Mesenchymal stem cell (in vitro differentiated cells and primary cell): ENCODE data around the gene ASB4.
"Not testable (repeated sequence)": the region's sequence is repeated elsewhere in the genome, so short reads cannot be mapped to it uniquely, and the experiment has no call there.

Experiments
- DNase-seq: peaks from one replicate; pipeline ENCODE4 v3.0.0-alpha.2; 2013
- H2AFZ ChIP-seq: one replicate; pipeline ENCODE4 v1.6.1; 2013; ENCODE audit warnings: low read depth, mild to moderate bottlenecking, control low read depth, inconsistent platforms, low read length, moderate library complexity
- H2AK5ac ChIP-seq: 2 replicates; pipeline ENCODE4 v1.6.1; 2013; ENCODE audit warnings: low read length, moderate library complexity, mild to moderate bottlenecking, inconsistent platforms; ENCODE audit not compliant: severe bottlenecking
- H2BK120ac ChIP-seq: one replicate; pipeline ENCODE4 v1.6.1; 2013; ENCODE audit warnings: low read depth, mild to moderate bottlenecking, inconsistent platforms, low read length, moderate library complexity
- H2BK12ac ChIP-seq, 2 experiments: one replicate each; pipeline ENCODE4 v1.6.1; 2013; ENCODE audit warnings: inconsistent platforms in 2 of 2, low read length in 2 of 2, mild to moderate bottlenecking in 2 of 2, moderate library complexity in 2 of 2, control low read depth in 1 of 2
- H2BK15ac ChIP-seq: one replicate; pipeline ENCODE4 v1.6.1; 2013; ENCODE audit warnings: mild to moderate bottlenecking, low read depth, inconsistent platforms; ENCODE audit not compliant: poor library complexity, severe bottlenecking
- H2BK5ac ChIP-seq: 2 replicates; pipeline ENCODE4 v1.6.1; 2013; ENCODE audit warnings: low read depth, mild to moderate bottlenecking, low read length, control low read depth, inconsistent platforms; ENCODE audit not compliant: poor library complexity, severe bottlenecking
- H3K14ac ChIP-seq, 2 experiments: one replicate each; pipeline ENCODE4 v1.6.1; 2013; ENCODE audit warnings: inconsistent platforms in 2 of 2, low read length in 2 of 2, control low read depth in 1 of 2, mild to moderate bottlenecking in 1 of 2, moderate library complexity in 1 of 2
- H3K18ac ChIP-seq, 2 experiments: one replicate each; pipeline ENCODE4 v1.6.1; 2013; ENCODE audit warnings: inconsistent platforms in 2 of 2, low read length in 2 of 2, control low read depth in 1 of 2, low read depth in 1 of 2, mild to moderate bottlenecking in 1 of 2
- H3K23ac ChIP-seq, 2 experiments: one replicate each; pipeline ENCODE4 v1.6.1; 2013; ENCODE audit warnings: inconsistent platforms in 2 of 2, low read length in 2 of 2, mild to moderate bottlenecking in 2 of 2, moderate library complexity in 2 of 2, control low read depth in 1 of 2
- H3K27ac ChIP-seq: 2 replicates; pipeline ENCODE4 v1.5.1; 2013; ENCODE audit warnings: mild to moderate bottlenecking, moderate library complexity, low read length, control low read depth, inconsistent platforms; ENCODE audit not compliant: poor library complexity, severe bottlenecking
- H3K27me3 ChIP-seq, 2 experiments: 2 replicates each; pipeline versions ENCODE4 v1.6.1 to v1.7.0; 2013; ENCODE audit warnings: low read length in 2 of 2, mild to moderate bottlenecking in 2 of 2, moderate library complexity in 2 of 2, control low read depth in 1 of 2, inconsistent platforms in 1 of 2; ENCODE audit not compliant: control insufficient read depth in 1 of 2, insufficient read depth in 1 of 2
- H3K36me3 ChIP-seq, 2 experiments: 2 replicates each; pipeline versions ENCODE4 v1.6.1 to v1.7.0; 2013; ENCODE audit warnings: low read length in 2 of 2, control low read depth in 1 of 2, inconsistent platforms in 1 of 2, low read depth in 1 of 2, mild to moderate bottlenecking in 1 of 2; ENCODE audit not compliant: insufficient read depth in 2 of 2, control insufficient read depth in 1 of 2
- H3K4ac ChIP-seq, 2 experiments: one replicate each; pipeline ENCODE4 v1.6.1; 2013; ENCODE audit warnings: inconsistent platforms in 2 of 2, low read length in 2 of 2, mild to moderate bottlenecking in 2 of 2, moderate library complexity in 2 of 2, control low read depth in 1 of 2, low read depth in 1 of 2
- H3K4me1 ChIP-seq: 2 replicates; pipeline ENCODE4 v1.6.1; 2013; ENCODE audit warnings: low read depth, low read length, control low read depth; ENCODE audit not compliant: control insufficient read depth, insufficient read depth
- H3K4me2 ChIP-seq: 2 replicates; pipeline ENCODE4 v1.6.1; 2013; ENCODE audit warnings: low read length, mild to moderate bottlenecking, inconsistent platforms; ENCODE audit not compliant: poor library complexity, severe bottlenecking
- H3K4me3 ChIP-seq, 2 experiments: 2 replicates each; pipeline versions ENCODE4 v1.5.1 to v1.7.0; 2013; ENCODE audit warnings: low read length in 2 of 2, mild to moderate bottlenecking in 2 of 2, control low read depth in 1 of 2, low read depth in 1 of 2; ENCODE audit not compliant: insufficient read depth in 1 of 2
- H3K79me1 ChIP-seq: replicated peaks from 2 replicates; pipeline ENCODE4 v1.6.1; 2013; ENCODE audit warnings: mild to moderate bottlenecking, control low read depth, low read length, inconsistent platforms; ENCODE audit not compliant: poor library complexity, severe bottlenecking
- H3K9ac ChIP-seq: 2 replicates; pipeline ENCODE4 v1.7.0; 2013; ENCODE audit warnings: mild to moderate bottlenecking, low read length, moderate library complexity
- H3K9me3 ChIP-seq: 2 replicates; pipeline ENCODE4 v1.7.0; 2013; ENCODE audit warnings: mild to moderate bottlenecking, low read length; ENCODE audit not compliant: control insufficient read depth
- H4K8ac ChIP-seq: one replicate; pipeline ENCODE4 v1.6.1; 2013; ENCODE audit warnings: inconsistent platforms, mild to moderate bottlenecking, low read length, moderate library complexity
- H4K91ac ChIP-seq: one replicate; pipeline ENCODE4 v1.6.1; 2013; ENCODE audit warnings: mild to moderate bottlenecking, low read length, inconsistent platforms
- WGBS: methylation state at CpG from one replicate; pipeline ENCODE4 v1.1.7; 2013; ENCODE audit warnings: mixed read lengths; 5-methylcytosine and 5-hydroxymethylcytosine counted together

The ASB4 gene

GRCh38 chr7:95457947-95458346 lies 27.8 kb upstream of the ASB4 start:
- Histone ChIP-seq H4K8ac (no peak overlapping the region), H2BK120ac (no peak overlapping the region), H3K27ac (no peak overlapping the region)

GRCh38 chr7:95460653-95461052 lies 25.1 kb upstream of the ASB4 start:
- not testable (repeated sequence) for H3K79me1 ChIP-seq, H3K36me3 ChIP-seq, H3K4me2 ChIP-seq, H3K14ac ChIP-seq, H2AFZ ChIP-seq, H3K27me3 ChIP-seq, H3K27ac ChIP-seq, H4K91ac ChIP-seq, DNase-seq, H4K8ac ChIP-seq, H3K9ac ChIP-seq, H3K23ac ChIP-seq, H3K4me1 ChIP-seq, H3K4me3 ChIP-seq, H2BK15ac ChIP-seq, H2AK5ac ChIP-seq, H3K18ac ChIP-seq, H3K4ac ChIP-seq, H2BK12ac ChIP-seq, H2BK5ac ChIP-seq, H2BK120ac ChIP-seq
- 96% methylated on average over 2 of the region's 2 CpGs for WGBS
- H3K9me3 ChIP-seq = peaks cover 12% of the 10 kb centered on the region

More at GRCh38 chr7:95457947-95458346, 27.8 kb upstream of the ASB4 start:
- no peak overlapping the region for H4K91ac ChIP-seq
- no peak for DNase-seq
- peaks cover 12% of the 10 kb centered on the region for H3K9me3 ChIP-seq
- no peaks in the 10 kb centered on the region for H3K27me3 ChIP-seq
- H3K4me2 ChIP-seq = no peak overlapping the region
- H3K9ac ChIP-seq = no peak overlapping the region
- no peak overlapping the region for H3K23ac ChIP-seq
- no peaks in the 10 kb centered on the region for H3K4me1 ChIP-seq
- no peak overlapping the region for H3K14ac ChIP-seq
- H2AFZ ChIP-seq = no peak overlapping the region
- H2BK5ac ChIP-seq = no peak overlapping the region
- H3K4ac ChIP-seq = no peak overlapping the region
- H3K36me3 ChIP-seq = no peaks in the 10 kb centered on the region
- no peak overlapping the region for H2AK5ac ChIP-seq
- H3K18ac ChIP-seq = no peak overlapping the region
- H3K4me3 ChIP-seq = no peak overlapping the region
- H2BK12ac ChIP-seq = no peak overlapping the region
- no peak overlapping the region for H2BK15ac ChIP-seq
- no peaks in the 10 kb centered on the region for H3K79me1 ChIP-seq

- H3K14ac ChIP-seq = no peak overlapping the region
- H2BK15ac ChIP-seq = no peak overlapping the region
- no peak overlapping the region for H2BK120ac ChIP-seq
- H3K4me3 ChIP-seq = no peak overlapping the region
- H3K4me1 ChIP-seq = peaks cover 6% of the 10 kb centered on the region
- no peaks in the 10 kb centered on the region for H3K9me3 ChIP-seq
- H2AK5ac ChIP-seq = no peak overlapping the region
- H3K23ac ChIP-seq = no peak overlapping the region
- no peak overlapping the region for H3K27ac ChIP-seq
- H4K91ac ChIP-seq = no peak overlapping the region
- no peak overlapping the region for H3K18ac ChIP-seq
- H4K8ac ChIP-seq = no peak overlapping the region
- no peak overlapping the region for H2AFZ ChIP-seq
- H3K9ac ChIP-seq = no peak overlapping the region
- H3K27me3 ChIP-seq = no peaks in the 10 kb centered on the region
- DNase-seq = no peak
- no peak overlapping the region for H3K4ac ChIP-seq
- no peak overlapping the region for H3K4me2 ChIP-seq
- H2BK5ac ChIP-seq = no peak overlapping the region
- H3K79me1 ChIP-seq = no peaks in the 10 kb centered on the region
- no peaks in the 10 kb centered on the region for H3K36me3 ChIP-seq
- no CpG with 5 or more reads among the region's 1 CpG for WGBS
- H2BK12ac ChIP-seq = no peak overlapping the region
Observed at GRCh38 chr7:95467912-95468607, 17.7 kb upstream of the ASB4 start.

- H3K4me1 ChIP-seq = peaks cover 10% of the 10 kb centered on the region
- no peak overlapping the region for H2BK12ac ChIP-seq
- H3K9me3 ChIP-seq = no peaks in the 10 kb centered on the region
- H2BK15ac ChIP-seq = no peak overlapping the region
- peaks cover 3% of the 10 kb centered on the region for H3K79me1 ChIP-seq
- no peak overlapping the region for H3K4me2 ChIP-seq
- no CpG with 5 or more reads among the region's 1 CpG for WGBS
- DNase-seq = no peak
- H2AFZ ChIP-seq = no peak overlapping the region
- no peak overlapping the region for H3K18ac ChIP-seq
- H3K27me3 ChIP-seq = no peaks in the 10 kb centered on the region
- H3K23ac ChIP-seq = no peak overlapping the region
- no peak overlapping the region for H3K4ac ChIP-seq
- no peak overlapping the region for H2BK120ac ChIP-seq
- peak overlapping the region; percentile 17 for H3K27ac ChIP-seq
- H3K4me3 ChIP-seq = no peak overlapping the region
- H4K8ac ChIP-seq = no peak overlapping the region
- H3K36me3 ChIP-seq = no peaks in the 10 kb centered on the region
- no peak overlapping the region for H4K91ac ChIP-seq
- H3K9ac ChIP-seq = no peak overlapping the region
- no peak overlapping the region for H2AK5ac ChIP-seq
- no peak overlapping the region for H2BK5ac ChIP-seq
- H3K14ac ChIP-seq = no peak overlapping the region
Observed at GRCh38 chr7:95469187-95469586, 16.6 kb upstream of the ASB4 start.
